ENCODE measurements around the gene B4GALNT2. TPM values are rescaled to one million over a fixed set of nuclear protein-coding genes. Genes with fewer than 3 reads are reported as not detected.
"Not testable (repeated sequence)": the region's sequence is repeated elsewhere in the genome, so short reads cannot be mapped to it uniquely, and the experiment has no call there.

Gene B4GALNT2
- total RNA-seq, 3 donors from 2014 or later: 23.6 to 138 (median 31.7) TPM

GRCh38 chr17:49121696-49122292 is 10.8 kb upstream of the B4GALNT2 start:
- TF ChIP-seq, protein P1, sequence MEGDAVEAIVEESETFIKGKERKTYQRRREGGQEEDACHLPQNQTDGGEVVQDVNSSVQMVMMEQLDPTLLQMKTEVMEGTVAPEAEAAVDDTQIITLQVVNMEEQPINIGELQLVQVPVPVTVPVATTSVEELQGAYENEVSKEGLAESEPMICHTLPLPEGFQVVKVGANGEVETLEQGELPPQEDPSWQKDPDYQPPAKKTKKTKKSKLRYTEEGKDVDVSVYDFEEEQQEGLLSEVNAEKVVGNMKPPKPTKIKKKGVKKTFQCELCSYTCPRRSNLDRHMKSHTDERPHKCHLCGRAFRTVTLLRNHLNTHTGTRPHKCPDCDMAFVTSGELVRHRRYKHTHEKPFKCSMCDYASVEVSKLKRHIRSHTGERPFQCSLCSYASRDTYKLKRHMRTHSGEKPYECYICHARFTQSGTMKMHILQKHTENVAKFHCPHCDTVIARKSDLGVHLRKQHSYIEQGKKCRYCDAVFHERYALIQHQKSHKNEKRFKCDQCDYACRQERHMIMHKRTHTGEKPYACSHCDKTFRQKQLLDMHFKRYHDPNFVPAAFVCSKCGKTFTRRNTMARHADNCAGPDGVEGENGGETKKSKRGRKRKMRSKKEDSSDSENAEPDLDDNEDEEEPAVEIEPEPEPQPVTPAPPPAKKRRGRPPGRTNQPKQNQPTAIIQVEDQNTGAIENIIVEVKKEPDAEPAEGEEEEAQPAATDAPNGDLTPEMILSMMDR (IDR thresholded peaks at IDR 0.05): no peak
- Histone ChIP-seq H3K9me3 (no peaks in the 10 kb centered on the region), H3K4me1 (ENCODE audit: low read depth) (peaks cover 15% of the 10 kb centered on the region), H3K36me3 (ENCODE audit: low read depth) (no peaks in the 10 kb centered on the region), H3K4me3 (no peak overlapping the region)
- no peak for DNase-seq
- no peak for ATAC-seq
- intact Hi-C loops (cut with DNase I, micrococcal nuclease): no loop called here

- intact Hi-C loops (cut with DNase I, micrococcal nuclease): no loop called here
- Histone ChIP-seq H3K4me1 (ENCODE audit: low read depth) (peaks cover 14% of the 10 kb centered on the region), H3K4me3 (no peak overlapping the region), H3K36me3 (ENCODE audit: low read depth) (no peaks in the 10 kb centered on the region), H3K9me3 (no peaks in the 10 kb centered on the region)
- TF ChIP-seq, protein P1 (IDR thresholded peaks at IDR 0.05): no peak
- no peak for ATAC-seq
- no peak for DNase-seq
These were observed 10.0 kb upstream of the B4GALNT2 start for GRCh38 chr17:49122566-49122965.

DNA sequence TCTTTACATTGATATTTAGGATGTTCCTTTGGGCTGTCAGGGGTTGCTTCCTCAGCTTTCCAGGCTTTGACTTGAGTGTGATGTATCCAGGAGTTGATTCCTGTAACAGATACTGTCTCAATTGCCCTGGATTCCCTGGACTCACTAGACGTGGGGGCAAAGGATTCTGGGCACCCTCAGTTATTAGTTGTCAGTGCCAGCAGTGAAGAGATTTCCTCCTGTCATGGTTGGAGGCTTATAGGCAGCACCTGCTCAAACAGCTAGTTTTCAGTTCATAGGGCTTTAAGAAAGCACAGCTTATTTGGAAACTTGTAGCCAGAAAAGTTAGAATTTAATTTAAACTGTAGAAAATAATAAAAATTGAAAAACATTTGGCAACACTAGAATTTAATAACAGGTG is 9.5 kb upstream of the B4GALNT2 start:
- no peaks in the 10 kb centered on the region for H3K9me3 ChIP-seq

DNA sequence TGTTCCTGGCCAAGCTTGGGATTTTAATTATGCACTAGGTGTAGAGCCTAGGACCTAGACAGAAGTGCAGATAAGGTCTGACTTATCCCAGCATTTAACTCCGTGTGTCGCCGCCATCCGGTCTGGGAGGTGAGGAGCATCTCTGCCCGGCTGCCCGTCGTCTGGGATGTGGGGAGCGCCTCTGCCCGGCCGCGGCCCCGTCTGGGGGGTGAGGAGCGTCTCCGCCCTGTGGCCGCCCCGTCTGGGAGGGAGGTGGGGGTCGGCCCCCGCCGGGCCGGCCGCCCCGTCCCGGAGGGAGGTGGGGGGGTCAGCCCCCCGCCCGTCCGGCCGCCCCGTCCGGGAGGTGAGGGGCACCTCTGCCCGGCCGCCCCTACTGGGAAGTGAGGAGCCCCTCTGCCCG is 7.1 kb upstream of the B4GALNT2 start:
- peak in 1 of 3 donors; percentile 53 for DNase-seq
- intact Hi-C loops (cut with DNase I, micrococcal nuclease): no loop called here

More for the DNA sequence above, 9.5 kb upstream of the B4GALNT2 start:
- Histone ChIP-seq H3K4me3 (no peak overlapping the region), H3K36me3 (ENCODE audit: low read depth) (no peaks in the 10 kb centered on the region), H3K4me1 (ENCODE audit: low read depth) (peaks cover 15% of the 10 kb centered on the region)
- no peak for ATAC-seq
- DNase-seq: no peak
- TF ChIP-seq, protein P1 (IDR thresholded peaks at IDR 0.05): no peak
- intact Hi-C loops (cut with DNase I, micrococcal nuclease): no loop called here

DNA sequence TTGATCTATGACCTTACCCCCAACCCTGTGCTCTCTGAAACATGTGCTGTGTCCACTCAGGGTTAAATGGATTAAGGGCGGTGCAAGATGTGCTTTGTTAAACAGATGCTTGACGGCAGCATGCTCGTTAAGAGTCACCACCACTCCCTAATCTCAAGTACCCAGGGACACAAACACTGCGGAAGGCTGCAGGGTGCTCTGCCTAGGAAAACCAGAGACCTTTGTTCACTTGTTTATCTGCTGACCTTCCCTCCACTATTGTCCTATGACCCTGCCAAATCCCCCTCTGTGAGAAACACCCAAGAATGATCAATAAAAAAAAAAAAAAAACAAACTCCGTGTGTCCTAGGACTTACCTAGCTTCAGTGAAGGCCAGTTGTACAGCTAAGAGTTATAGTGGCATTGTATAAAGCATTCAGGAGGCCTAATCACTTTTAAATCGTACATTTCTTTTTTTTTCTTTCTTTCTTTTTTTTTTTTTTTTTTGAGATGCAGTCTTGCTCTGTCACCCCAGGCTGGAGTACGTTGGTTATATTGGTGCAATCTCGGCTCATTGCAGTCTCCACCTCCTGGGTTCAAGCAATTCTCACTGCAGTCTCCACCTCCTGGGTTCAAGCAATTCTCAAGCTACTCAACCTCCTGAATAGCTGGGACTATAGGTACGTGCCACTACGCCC is 6.2 kb upstream of the B4GALNT2 start:
- H3K36me3 ChIP-seq (ENCODE audit: low read depth); H3K9me3 ChIP-seq; H3K4me1 ChIP-seq (ENCODE audit: low read depth); intact Hi-C loops (cut with DNase I, micrococcal nuclease); H3K4me3 ChIP-seq: not testable (repeated sequence)
- ATAC-seq (peak; percentile 99), DNase-seq (peak in 1 of 3 donors; percentile 74)

More for the DNA sequence above, 7.1 kb upstream of the B4GALNT2 start:
- H3K36me3 ChIP-seq (ENCODE audit: low read depth): no peaks in the 10 kb centered on the region
- H3K4me1 ChIP-seq (ENCODE audit: low read depth): peaks cover 14% of the 10 kb centered on the region
- ATAC-seq: no peak
- no peaks in the 10 kb centered on the region for H3K9me3 ChIP-seq
- no peak overlapping the region for H3K4me3 ChIP-seq
- TF ChIP-seq, protein P1 (IDR thresholded peaks at IDR 0.05): no peak

GRCh38 chr17:49129359-49129950 is 3.1 kb upstream of the B4GALNT2 start:
- H3K4me3 ChIP-seq; H3K9me3 ChIP-seq; intact Hi-C loops (cut with DNase I, micrococcal nuclease); DNase-seq; H3K36me3 ChIP-seq (ENCODE audit: low read depth); ATAC-seq: not testable (repeated sequence)
- H3K4me1 ChIP-seq (ENCODE audit: low read depth): peaks cover 10% of the 10 kb centered on the region

All from mucosa of descending colon (tissue), 3 donors.